Measurements from ENCODE around the gene GGT6.

DNA sequence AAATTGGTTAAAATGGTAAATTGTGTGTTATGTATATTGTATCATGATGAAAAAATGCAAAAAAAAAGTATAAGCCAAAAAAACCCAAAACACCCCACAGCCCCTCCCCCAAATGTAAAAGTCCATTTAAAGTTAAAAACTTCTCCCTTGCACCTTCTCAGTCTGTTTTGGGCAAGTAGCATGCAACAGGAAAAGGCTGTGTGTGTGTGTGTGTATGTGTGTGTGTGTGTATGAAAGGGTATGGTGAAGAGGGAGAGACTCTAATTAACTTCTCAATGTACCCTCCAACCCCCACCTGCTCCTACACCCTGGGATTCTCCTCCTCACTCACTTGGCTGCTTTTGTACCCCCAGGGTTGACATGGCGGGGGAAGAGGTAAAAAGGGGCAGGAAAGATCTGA, 9.2 kb upstream of the GGT6 start:
- TF ChIP-seq, protein P1, sequence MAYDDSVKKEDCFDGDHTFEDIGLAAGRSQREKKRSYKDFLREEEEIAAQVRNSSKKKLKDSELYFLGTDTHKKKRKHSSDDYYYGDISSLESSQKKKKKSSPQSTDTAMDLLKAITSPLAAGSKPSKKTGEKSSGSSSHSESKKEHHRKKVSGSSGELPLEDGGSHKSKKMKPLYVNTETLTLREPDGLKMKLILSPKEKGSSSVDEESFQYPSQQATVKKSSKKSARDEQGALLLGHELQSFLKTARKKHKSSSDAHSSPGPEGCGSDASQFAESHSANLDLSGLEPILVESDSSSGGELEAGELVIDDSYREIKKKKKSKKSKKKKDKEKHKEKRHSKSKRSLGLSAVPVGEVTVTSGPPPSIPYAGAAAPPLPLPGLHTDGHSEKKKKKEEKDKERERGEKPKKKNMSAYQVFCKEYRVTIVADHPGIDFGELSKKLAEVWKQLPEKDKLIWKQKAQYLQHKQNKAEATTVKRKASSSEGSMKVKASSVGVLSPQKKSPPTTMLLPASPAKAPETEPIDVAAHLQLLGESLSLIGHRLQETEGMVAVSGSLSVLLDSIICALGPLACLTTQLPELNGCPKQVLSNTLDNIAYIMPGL (CRISPR knock-in tag; IDR thresholded peaks at IDR 0.05; ENCODE audit: borderline replicate concordance), result no peak
- TF ChIP-seq, protein P2, sequence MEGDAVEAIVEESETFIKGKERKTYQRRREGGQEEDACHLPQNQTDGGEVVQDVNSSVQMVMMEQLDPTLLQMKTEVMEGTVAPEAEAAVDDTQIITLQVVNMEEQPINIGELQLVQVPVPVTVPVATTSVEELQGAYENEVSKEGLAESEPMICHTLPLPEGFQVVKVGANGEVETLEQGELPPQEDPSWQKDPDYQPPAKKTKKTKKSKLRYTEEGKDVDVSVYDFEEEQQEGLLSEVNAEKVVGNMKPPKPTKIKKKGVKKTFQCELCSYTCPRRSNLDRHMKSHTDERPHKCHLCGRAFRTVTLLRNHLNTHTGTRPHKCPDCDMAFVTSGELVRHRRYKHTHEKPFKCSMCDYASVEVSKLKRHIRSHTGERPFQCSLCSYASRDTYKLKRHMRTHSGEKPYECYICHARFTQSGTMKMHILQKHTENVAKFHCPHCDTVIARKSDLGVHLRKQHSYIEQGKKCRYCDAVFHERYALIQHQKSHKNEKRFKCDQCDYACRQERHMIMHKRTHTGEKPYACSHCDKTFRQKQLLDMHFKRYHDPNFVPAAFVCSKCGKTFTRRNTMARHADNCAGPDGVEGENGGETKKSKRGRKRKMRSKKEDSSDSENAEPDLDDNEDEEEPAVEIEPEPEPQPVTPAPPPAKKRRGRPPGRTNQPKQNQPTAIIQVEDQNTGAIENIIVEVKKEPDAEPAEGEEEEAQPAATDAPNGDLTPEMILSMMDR (IDR thresholded peaks at IDR 0.05), result no peak
- TF ChIP-seq RAD21 (conservative IDR thresholded peaks at IDR 0.05 in 1 of 2, IDR thresholded peaks at IDR 0.05 in 1 of 2) (no peak), MAFK (IDR thresholded peaks at IDR 0.05; ENCODE audit: partially characterized antibody) (no peak), NPAS2 (CRISPR knock-in tag; IDR thresholded peaks at IDR 0.05; ENCODE audit: borderline replicate concordance) (no peak), MYC (IDR thresholded peaks at IDR 0.05; ENCODE audit: borderline replicate concordance, low read length) (no peak), CBX2 (IDR thresholded peaks at IDR 0.05; ENCODE audit: borderline replicate concordance, low read depth) (no peak), RFX5 (IDR thresholded peaks at IDR 0.05) (no peak), CHD2 (IDR thresholded peaks at IDR 0.05; ENCODE audit: low read length, partially characterized antibody) (no peak)
- TF ChIP-seq, protein P3, sequence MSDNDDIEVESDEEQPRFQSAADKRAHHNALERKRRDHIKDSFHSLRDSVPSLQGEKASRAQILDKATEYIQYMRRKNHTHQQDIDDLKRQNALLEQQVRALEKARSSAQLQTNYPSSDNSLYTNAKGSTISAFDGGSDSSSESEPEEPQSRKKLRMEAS (IDR thresholded peaks at IDR 0.05), result no peak
- TF ChIP-seq, protein P4, sequence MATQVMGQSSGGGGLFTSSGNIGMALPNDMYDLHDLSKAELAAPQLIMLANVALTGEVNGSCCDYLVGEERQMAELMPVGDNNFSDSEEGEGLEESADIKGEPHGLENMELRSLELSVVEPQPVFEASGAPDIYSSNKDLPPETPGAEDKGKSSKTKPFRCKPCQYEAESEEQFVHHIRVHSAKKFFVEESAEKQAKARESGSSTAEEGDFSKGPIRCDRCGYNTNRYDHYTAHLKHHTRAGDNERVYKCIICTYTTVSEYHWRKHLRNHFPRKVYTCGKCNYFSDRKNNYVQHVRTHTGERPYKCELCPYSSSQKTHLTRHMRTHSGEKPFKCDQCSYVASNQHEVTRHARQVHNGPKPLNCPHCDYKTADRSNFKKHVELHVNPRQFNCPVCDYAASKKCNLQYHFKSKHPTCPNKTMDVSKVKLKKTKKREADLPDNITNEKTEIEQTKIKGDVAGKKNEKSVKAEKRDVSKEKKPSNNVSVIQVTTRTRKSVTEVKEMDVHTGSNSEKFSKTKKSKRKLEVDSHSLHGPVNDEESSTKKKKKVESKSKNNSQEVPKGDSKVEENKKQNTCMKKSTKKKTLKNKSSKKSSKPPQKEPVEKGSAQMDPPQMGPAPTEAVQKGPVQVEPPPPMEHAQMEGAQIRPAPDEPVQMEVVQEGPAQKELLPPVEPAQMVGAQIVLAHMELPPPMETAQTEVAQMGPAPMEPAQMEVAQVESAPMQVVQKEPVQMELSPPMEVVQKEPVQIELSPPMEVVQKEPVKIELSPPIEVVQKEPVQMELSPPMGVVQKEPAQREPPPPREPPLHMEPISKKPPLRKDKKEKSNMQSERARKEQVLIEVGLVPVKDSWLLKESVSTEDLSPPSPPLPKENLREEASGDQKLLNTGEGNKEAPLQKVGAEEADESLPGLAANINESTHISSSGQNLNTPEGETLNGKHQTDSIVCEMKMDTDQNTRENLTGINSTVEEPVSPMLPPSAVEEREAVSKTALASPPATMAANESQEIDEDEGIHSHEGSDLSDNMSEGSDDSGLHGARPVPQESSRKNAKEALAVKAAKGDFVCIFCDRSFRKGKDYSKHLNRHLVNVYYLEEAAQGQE (IDR thresholded peaks at IDR 0.05), result no peak
